ENCODE results near the gene SGTA. TPM values are rescaled to one million over a fixed set of nuclear protein-coding genes. Genes with fewer than 3 reads are reported as not detected.
A peak's percentile ranks its signal among the peaks of the same experiment; 100 is the strongest.

The SGTA gene
- total and polyA plus RNA-seq, 9 of the 15 experiments (the other 6 are each of a cell fraction or from before 2014, with no cell fraction given) = 1.4 to 110 (median 49.9) TPM

GRCh38 chr19:2785244-2785997 is 2.3 kb upstream of the SGTA start, which contains the start of gene THOP1 (continued):
- TF ChIP-seq TAF1 (IDR thresholded peaks at IDR 0.05; ENCODE audit: control insufficient read depth, extremely low read depth, insufficient read depth, low read length, severe bottlenecking) = peak; percentile 87
- peak; percentile 92 for TF ChIP-seq PHF8 (IDR thresholded peaks at IDR 0.05; ENCODE audit: borderline replicate concordance, low read length)
- TF ChIP-seq PRPF4 (IDR thresholded peaks at IDR 0.05; ENCODE audit: insufficient read depth, low read depth, low read length, poor library complexity, severe bottlenecking) = no peak
- peak in 1 of 2 experiments; percentile 88; a peak in 2 of 4 replicates for TF ChIP-seq HDAC1 (IDR thresholded peaks at IDR 0.05)
- peak; percentile 25; the same call in 1 of the 2 replicates for TF ChIP-seq MBD2 (IDR thresholded peaks at IDR 0.05; ENCODE audit: borderline replicate concordance, low read depth)
- TF ChIP-seq SMAD4 (CRISPR knock-in tag; conservative IDR thresholded peaks at IDR 0.05) = peak; percentile 56; the same call in 1 of the 2 replicates
- peak; percentile 63 for TF ChIP-seq PRDM10 (IDR thresholded peaks at IDR 0.05; ENCODE audit: partially characterized antibody)
- TF ChIP-seq ZNF143 (CRISPR knock-in tag; IDR thresholded peaks at IDR 0.05) = peak; percentile 73
- TF ChIP-seq ESRRA (IDR thresholded peaks at IDR 0.05; ENCODE audit: borderline replicate concordance, low read depth) = peak; percentile 45; the same call in 1 of the 2 replicates
- peak; percentile 80 for TF ChIP-seq ATF7 (IDR thresholded peaks at IDR 0.05)
- TF ChIP-seq ZBTB5 (IDR thresholded peaks at IDR 0.05) = peak; percentile 86; the same call in 1 of the 2 replicates
- TF ChIP-seq PHTF2 (CRISPR knock-in tag; IDR thresholded peaks at IDR 0.05) = no peak
- no peak for TF ChIP-seq FOXM1 (IDR thresholded peaks at IDR 0.05; ENCODE audit: low read depth)
- peak; percentile 24; the same call in 1 of the 2 replicates for TF ChIP-seq FOXM1 (CRISPR knock-in tag; IDR thresholded peaks at IDR 0.05; ENCODE audit: low read depth)
- TF ChIP-seq RBM14 (IDR thresholded peaks at IDR 0.05; ENCODE audit: borderline replicate concordance, insufficient read depth, low read depth, low read length) = no peak

Measured in K562 (cell line).